ENCODE results near the gene XPNPEP1. TPM values are rescaled to one million over a fixed set of nuclear protein-coding genes. Genes with fewer than 3 reads are reported as not detected.
A peak's percentile ranks its signal among the peaks of the same experiment; 100 is the strongest.

Gene XPNPEP1
- total RNA-seq, 2 donors from 2014 or later = 39.2 to 50.2 TPM

- no peaks in the 10 kb centered on the region for H3K36me3 Mint-ChIP-seq (ENCODE audit: low read depth)
- peak; percentile 79 for DNase-seq
- peak; percentile 90 for TF ChIP-seq CTCF (conservative IDR thresholded peaks at IDR 0.05)
- Histone ChIP-seq H3K4me3 (ENCODE audit: low read length) (no peak overlapping the region), H3K9ac (ENCODE audit: extremely low read depth, low read length, poor library complexity, severe bottlenecking) (no peak overlapping the region), H3K36me3 (ENCODE audit: control insufficient read depth, insufficient read depth, low read length) (no peaks in the 10 kb centered on the region), H3K4me1 (ENCODE audit: control insufficient read depth, insufficient read depth, low read length) (peaks cover 3% of the 10 kb centered on the region), H3K27ac (ENCODE audit: low read depth, low read length) (no peak overlapping the region), H3K27me3 (ENCODE audit: control insufficient read depth, insufficient read depth, low read length, poor library complexity, severe bottlenecking) (no peaks in the 10 kb centered on the region), H3K9me3 (ENCODE audit: control insufficient read depth, low read length) (no peaks in the 10 kb centered on the region)
- H3K27ac Mint-ChIP-seq = no peak overlapping the region
- peaks cover 6% of the 10 kb centered on the region for H3K4me1 Mint-ChIP-seq
- no peak overlapping the region for H3K4me3 Mint-ChIP-seq
- H3K27me3 Mint-ChIP-seq (ENCODE audit: insufficient read depth) = no peaks in the 10 kb centered on the region
- 92 to 100% methylated on average over 1 to 2 of the region's 2 CpGs for WGBS, 2 experiments (ENCODE audit: insufficient coverage in 1 of 2, insufficient read length in 1 of 2)
- H3K9me3 Mint-ChIP-seq = no peaks in the 10 kb centered on the region
These were observed 33.3 kb upstream of the XPNPEP1 start for GRCh38 chr10:109956454-109957091.

DNA sequence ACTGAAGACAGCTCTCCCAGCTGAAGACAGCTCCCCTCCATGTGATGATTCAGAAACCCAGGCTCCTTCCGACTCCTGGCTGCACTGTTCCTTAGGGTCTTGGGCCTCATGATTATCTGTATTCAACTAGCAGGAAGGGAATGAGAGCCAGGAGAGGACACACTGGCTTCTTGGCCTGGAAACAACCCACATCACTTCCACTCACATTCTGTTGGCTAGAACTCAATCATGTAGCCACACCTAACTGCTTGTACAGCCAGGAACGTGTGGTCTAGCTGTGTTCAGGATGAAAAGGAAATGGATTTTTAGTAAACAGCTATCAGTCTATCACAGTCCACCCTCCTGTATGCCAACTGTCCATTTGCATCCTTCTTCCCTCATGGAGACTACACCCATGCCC lies 30.5 kb upstream of the XPNPEP1 start:
- no peak for DNase-seq
- no peaks in the 10 kb centered on the region for H3K27me3 Mint-ChIP-seq (ENCODE audit: insufficient read depth)
- Histone ChIP-seq H3K4me1 (ENCODE audit: control insufficient read depth, insufficient read depth, low read length) (no peaks in the 10 kb centered on the region), H3K9me3 (ENCODE audit: control insufficient read depth, low read length) (no peaks in the 10 kb centered on the region), H3K36me3 (ENCODE audit: control insufficient read depth, insufficient read depth, low read length) (no peaks in the 10 kb centered on the region), H3K9ac (ENCODE audit: extremely low read depth, low read length, poor library complexity, severe bottlenecking) (no peak overlapping the region), H3K27ac (ENCODE audit: low read depth, low read length) (no peak overlapping the region), H3K27me3 (ENCODE audit: control insufficient read depth, insufficient read depth, low read length, poor library complexity, severe bottlenecking) (no peaks in the 10 kb centered on the region), H3K4me3 (ENCODE audit: low read length) (no peak overlapping the region)
- no peak overlapping the region for H3K4me3 Mint-ChIP-seq
- no peak for TF ChIP-seq CTCF (conservative IDR thresholded peaks at IDR 0.05)
- 85% methylated on average over 1 of the region's 2 CpGs; no CpG with 5 or more reads in 1 of the 2 experiments for WGBS, 2 experiments (ENCODE audit: insufficient coverage in 1 of 2, insufficient read length in 1 of 2)
- no peak overlapping the region for H3K27ac Mint-ChIP-seq
- H3K9me3 Mint-ChIP-seq = no peaks in the 10 kb centered on the region
- H3K4me1 Mint-ChIP-seq = no peaks in the 10 kb centered on the region
- H3K36me3 Mint-ChIP-seq (ENCODE audit: low read depth) = no peaks in the 10 kb centered on the region

DNA sequence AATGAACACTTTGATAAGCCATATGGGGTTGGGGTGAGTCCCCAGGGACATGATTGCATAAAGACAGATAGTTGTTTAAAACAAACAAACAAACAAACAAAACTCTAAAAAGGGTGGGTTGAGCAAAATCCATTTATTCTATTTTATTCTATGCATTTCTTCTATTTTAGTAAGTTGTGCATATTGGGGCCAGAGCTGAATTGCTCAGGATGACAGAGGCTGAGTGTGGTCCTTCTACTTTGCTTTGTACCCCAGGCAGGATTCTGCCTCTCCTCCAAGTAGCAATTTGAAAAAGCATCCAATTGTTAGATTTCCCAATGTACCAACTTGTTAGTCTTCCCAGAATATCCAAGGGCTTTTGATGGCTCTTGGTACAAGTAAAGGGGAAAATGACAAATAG lies 29.2 kb upstream of the XPNPEP1 start:
- Histone ChIP-seq H3K27ac (ENCODE audit: low read depth, low read length) (no peak overlapping the region), H3K9ac (ENCODE audit: extremely low read depth, low read length, poor library complexity, severe bottlenecking) (no peak overlapping the region), H3K9me3 (ENCODE audit: control insufficient read depth, low read length) (no peaks in the 10 kb centered on the region), H3K27me3 (ENCODE audit: control insufficient read depth, insufficient read depth, low read length, poor library complexity, severe bottlenecking) (no peaks in the 10 kb centered on the region), H3K36me3 (ENCODE audit: control insufficient read depth, insufficient read depth, low read length) (no peaks in the 10 kb centered on the region), H3K4me1 (ENCODE audit: control insufficient read depth, insufficient read depth, low read length) (no peaks in the 10 kb centered on the region), H3K4me3 (ENCODE audit: low read length) (no peak overlapping the region)
- no peak for DNase-seq
- no peaks in the 10 kb centered on the region for H3K9me3 Mint-ChIP-seq
- peaks cover under 1% of the 10 kb centered on the region for H3K27me3 Mint-ChIP-seq (ENCODE audit: insufficient read depth)
- no peak overlapping the region for H3K4me3 Mint-ChIP-seq
- no peaks in the 10 kb centered on the region for H3K4me1 Mint-ChIP-seq
- TF ChIP-seq CTCF (conservative IDR thresholded peaks at IDR 0.05) = no peak
- H3K36me3 Mint-ChIP-seq (ENCODE audit: low read depth) = no peaks in the 10 kb centered on the region
- H3K27ac Mint-ChIP-seq = no peak overlapping the region

All from endodermal cell (in vitro differentiated cells).